ENCODE data around the gene PALLD. TPM values are rescaled to one million over a fixed set of nuclear protein-coding genes. Genes with fewer than 3 reads are reported as not detected.

Gene PALLD
- total RNA-seq, 1 donor from 2014 or later = 58.7 TPM

- DNase-seq (ENCODE audit: low read depth, low spot score) = no peak
- peaks cover 17% of the 10 kb centered on the region for H3K4me1 Mint-ChIP-seq
- H3K36me3 Mint-ChIP-seq (ENCODE audit: low read depth) = no peaks in the 10 kb centered on the region
- TF ChIP-seq CTCF (conservative IDR thresholded peaks at IDR 0.05) = no peak
- H3K27ac Mint-ChIP-seq (ENCODE audit: unreplicated experiment) = no peak overlapping the region
- no peaks in the 10 kb centered on the region for H3K27me3 Mint-ChIP-seq (ENCODE audit: low read depth)
- H3K4me3 Mint-ChIP-seq = no peak overlapping the region
- no peaks in the 10 kb centered on the region for H3K9me3 Mint-ChIP-seq
Measured at GRCh38 chr4:168504526-168504925, 7.7 kb downstream of the PALLD start.

GRCh38 chr4:168506014-168506413 lies 9.2 kb downstream of the PALLD start:
- H3K36me3 Mint-ChIP-seq (ENCODE audit: low read depth) = no peaks in the 10 kb centered on the region
- H3K4me3 Mint-ChIP-seq = no peak overlapping the region
- peaks cover 10% of the 10 kb centered on the region for H3K4me1 Mint-ChIP-seq
- no peak overlapping the region for H3K27ac Mint-ChIP-seq (ENCODE audit: unreplicated experiment)
- DNase-seq (ENCODE audit: low read depth, low spot score) = no peak
- TF ChIP-seq CTCF (conservative IDR thresholded peaks at IDR 0.05) = no peak
- no peaks in the 10 kb centered on the region for H3K27me3 Mint-ChIP-seq (ENCODE audit: low read depth)
- H3K9me3 Mint-ChIP-seq = no peaks in the 10 kb centered on the region

GRCh38 chr4:168507178-168507815 lies 10.4 kb downstream of the PALLD start:
- Mint-ChIP-seq H3K4me1 (peaks cover 9% of the 10 kb centered on the region), H3K27ac (ENCODE audit: unreplicated experiment) (no peak overlapping the region), H3K27me3 (ENCODE audit: low read depth) (no peaks in the 10 kb centered on the region), H3K36me3 (ENCODE audit: low read depth) (no peaks in the 10 kb centered on the region), H3K4me3 (no peak overlapping the region), H3K9me3 (no peaks in the 10 kb centered on the region)
- TF ChIP-seq CTCF (conservative IDR thresholded peaks at IDR 0.05) = no peak
- DNase-seq (ENCODE audit: low read depth, low spot score) = no peak

GRCh38 chr4:168508683-168509082 lies 11.8 kb downstream of the PALLD start:
- Mint-ChIP-seq H3K4me1 (no peaks in the 10 kb centered on the region), H3K9me3 (no peaks in the 10 kb centered on the region), H3K27me3 (ENCODE audit: low read depth) (no peaks in the 10 kb centered on the region), H3K36me3 (ENCODE audit: low read depth) (no peaks in the 10 kb centered on the region), H3K27ac (ENCODE audit: unreplicated experiment) (no peak overlapping the region), H3K4me3 (no peak overlapping the region)
- TF ChIP-seq CTCF (conservative IDR thresholded peaks at IDR 0.05) = no peak
- DNase-seq (ENCODE audit: low read depth, low spot score) = no peak

GRCh38 chr4:168509786-168510185 lies 12.9 kb downstream of the PALLD start:
- no peaks in the 10 kb centered on the region for H3K36me3 Mint-ChIP-seq (ENCODE audit: low read depth)
- no peaks in the 10 kb centered on the region for H3K4me1 Mint-ChIP-seq
- no peaks in the 10 kb centered on the region for H3K9me3 Mint-ChIP-seq
- TF ChIP-seq CTCF (conservative IDR thresholded peaks at IDR 0.05) = no peak
- no peak overlapping the region for H3K27ac Mint-ChIP-seq (ENCODE audit: unreplicated experiment)
- no peak overlapping the region for H3K4me3 Mint-ChIP-seq
- no peak for DNase-seq (ENCODE audit: low read depth, low spot score)
- no peaks in the 10 kb centered on the region for H3K27me3 Mint-ChIP-seq (ENCODE audit: low read depth)

Data from neural crest cell (in vitro differentiated cells).